H1 (cell line): Measurements from ENCODE around the gene GALNT9. TPM values are rescaled to one million over a fixed set of nuclear protein-coding genes. Genes with fewer than 3 reads are reported as not detected.
"Not testable (repeated sequence)": the region's sequence is repeated elsewhere in the genome, so short reads cannot be mapped to it uniquely, and the experiment has no call there.

ENCODE experiments used
- CTCF ChIA-PET: fragments of 300-600 bp; sonication (Branson Sonifier 250); formaldehyde crosslinking; loops from one replicate; lab custom pipeline; 2021; ENCODE audit not compliant: partially characterized antibody; lab: Charles Lee
- POLR2A ChIA-PET: fragments of 300-600 bp; sonication (Branson Sonifier 250); formaldehyde crosslinking; loops from one replicate; lab custom pipeline; 2021; ENCODE audit warnings: inconsistent platforms; ENCODE audit not compliant: partially characterized antibody; lab: Charles Lee
- DNase-seq, 2 experiments: peaks; one replicate each; pipeline versions ENCODE4 v3.0.0 to v3.0.0-alpha.2; 2010 to 2022; ENCODE audit warnings: low spot score in 2 of 2, low read depth in 1 of 2, mixed read lengths in 1 of 2
- FAIRE-seq: peaks from 2 replicates; lab custom pipeline; 2011; peaks lifted over from hg19 to GRCh38; lab: Jason Lieb, UNC
- H2AFZ ChIP-seq: 2 replicates; pipeline ENCODE4 v1.8.1; 2012; ENCODE audit warnings: low read length, inconsistent platforms
- H2AK5ac ChIP-seq: 2 replicates; pipeline ENCODE4 v1.6.1; 2013; ENCODE audit warnings: low read depth, low read length
- H2BK120ac ChIP-seq: replicated peaks from 2 replicates; pipeline ENCODE3; 2013; ENCODE audit warnings: low read depth, low read length, inconsistent platforms
- H2BK12ac ChIP-seq: 2 replicates; pipeline ENCODE4 v1.6.1; 2013; ENCODE audit warnings: low read depth, low read length
- H2BK15ac ChIP-seq: 2 replicates; pipeline ENCODE4 v1.6.1; 2013; ENCODE audit warnings: low read length
- H2BK20ac ChIP-seq: 2 replicates; pipeline ENCODE4 v1.6.1; 2013; ENCODE audit warnings: low read length
- H2BK5ac ChIP-seq: 2 replicates; pipeline ENCODE4 v1.6.1; 2013; ENCODE audit warnings: low read depth, low read length
- H3K14ac ChIP-seq: 2 replicates; pipeline ENCODE4 v1.6.1; 2013; ENCODE audit warnings: inconsistent platforms; ENCODE audit not compliant: insufficient read length
- H3K18ac ChIP-seq: 2 replicates; pipeline ENCODE4 v1.6.1; 2013; ENCODE audit warnings: low read length; ENCODE audit errors: extremely low read depth
- H3K23ac ChIP-seq: 2 replicates; pipeline ENCODE4 v1.6.1; 2013; ENCODE audit warnings: inconsistent platforms; ENCODE audit not compliant: insufficient read length
- H3K23me2 ChIP-seq: 2 replicates; pipeline ENCODE4 v1.6.1; 2013; ENCODE audit warnings: low read depth, low read length
- H3K27ac ChIP-seq: 2 replicates; pipeline ENCODE4 v1.6.1; 2011; ENCODE audit warnings: low read depth, low read length, inconsistent platforms
- H3K27me3 ChIP-seq, 4 experiments: replicated peaks in 1 of 4; 1 replicate in 1 of 4; 2 replicates in 3 of 4; pipeline versions ENCODE4 v1.6.1 to v1.8.1; 2011 to 2013; ENCODE audit warnings: low read length in 3 of 4, mild to moderate bottlenecking in 3 of 4, inconsistent platforms in 2 of 4, mixed read lengths in 2 of 4, moderate library complexity in 1 of 4; ENCODE audit not compliant: control insufficient read depth in 3 of 4, insufficient read depth in 3 of 4; ENCODE audit errors: extremely low read depth in 1 of 4
- H3K36me3 ChIP-seq, 4 experiments: 2 replicates each; pipeline versions ENCODE4 v1.6.1 to v1.8.1; 2011 to 2013; ENCODE audit warnings: mild to moderate bottlenecking in 4 of 4, low read length in 3 of 4, moderate library complexity in 2 of 4, control low read depth in 1 of 4, inconsistent platforms in 1 of 4; ENCODE audit not compliant: insufficient read depth in 4 of 4, control insufficient read depth in 2 of 4
- H3K4ac ChIP-seq: replicated peaks from 2 replicates; pipeline ENCODE3; 2013; ENCODE audit warnings: low read length, low read depth, mixed read lengths, inconsistent platforms; ENCODE audit not compliant: insufficient read length
- H3K4me1 ChIP-seq, 4 experiments: replicated peaks in 1 of 4; 1 replicate in 1 of 4; 2 replicates in 3 of 4; pipeline versions ENCODE4 v1.6.1 to v1.8.1; 2011 to 2013; ENCODE audit warnings: low read length in 3 of 4, inconsistent platforms in 2 of 4, mixed read lengths in 1 of 4; ENCODE audit not compliant: insufficient read depth in 4 of 4, control insufficient read depth in 3 of 4
- H3K4me2 ChIP-seq, 2 experiments: 2 replicates each; pipeline versions ENCODE4 v1.6.1 to v1.8.1; 2011 to 2013; ENCODE audit warnings: low read depth in 2 of 2, low read length in 2 of 2, control low read depth in 1 of 2, inconsistent platforms in 1 of 2, mild to moderate bottlenecking in 1 of 2; ENCODE audit not compliant: insufficient read depth in 1 of 2
- H3K4me3 ChIP-seq, 4 experiments: fragments of 200-600, 300-600 bp in 1 of 4; sonication (generic), shearing (Covaris generic), sonication (Bioruptor Twin) in 1 of 4; 2 replicates each; pipeline versions ENCODE4 v1.5.1 to v1.8.1; 2011 to 2016; ENCODE audit warnings: low read length in 4 of 4, low read depth in 3 of 4, control low read depth in 2 of 4, inconsistent platforms in 2 of 4, mild to moderate bottlenecking in 2 of 4, mixed read lengths in 1 of 4, moderate library complexity in 1 of 4; ENCODE audit not compliant: insufficient read depth in 2 of 4; ENCODE audit errors: extremely low read depth in 1 of 4
- H3K56ac ChIP-seq: replicated peaks from 2 replicates; pipeline ENCODE3; 2013; ENCODE audit warnings: low read depth, mild to moderate bottlenecking, mixed read lengths, low read length, inconsistent platforms; ENCODE audit not compliant: insufficient read length
- H3K79me1 ChIP-seq: 2 replicates; pipeline ENCODE4 v1.6.1; 2013; ENCODE audit warnings: low read depth, low read length, control low read depth
- H3K79me2 ChIP-seq, 2 experiments: 2 replicates each; pipeline versions ENCODE4 v1.6.1 to v1.8.1; 2012 to 2013; ENCODE audit warnings: low read length in 2 of 2, mild to moderate bottlenecking in 2 of 2, inconsistent platforms in 1 of 2; ENCODE audit not compliant: insufficient read depth in 2 of 2, control insufficient read depth in 1 of 2
- H3K9ac ChIP-seq, 4 experiments: replicated peaks in 1 of 4; 1 replicate in 1 of 4; 2 replicates in 3 of 4; pipeline versions ENCODE4 v1.6.1 to v1.8.1; 2011 to 2013; ENCODE audit warnings: low read depth in 3 of 4, low read length in 3 of 4, control low read depth in 2 of 4, mild to moderate bottlenecking in 2 of 4, moderate library complexity in 2 of 4, inconsistent platforms in 1 of 4; ENCODE audit errors: extremely low read depth in 1 of 4
- H3K9me3 ChIP-seq, 2 experiments: 2 replicates each; pipeline versions ENCODE4 v1.6.1 to v1.8.1; 2012 to 2013; ENCODE audit warnings: mild to moderate bottlenecking in 2 of 2, moderate library complexity in 2 of 2, control low read depth in 1 of 2, inconsistent platforms in 1 of 2, low read depth in 1 of 2, low read length in 1 of 2, mixed read lengths in 1 of 2; ENCODE audit not compliant: insufficient read depth in 2 of 2
- H4K20me1 ChIP-seq, 2 experiments: replicated peaks in 1 of 2; 2 replicates each; pipeline versions ENCODE3 to v1.8.1; 2011 to 2013; ENCODE audit warnings: inconsistent platforms in 2 of 2, low read length in 2 of 2, mild to moderate bottlenecking in 1 of 2; ENCODE audit not compliant: insufficient read depth in 2 of 2, control insufficient read depth in 1 of 2
- H4K5ac ChIP-seq: 2 replicates; pipeline ENCODE4 v1.6.1; 2013; ENCODE audit warnings: low read length, low read depth, mixed read lengths, inconsistent platforms; ENCODE audit not compliant: insufficient read length
- H4K8ac ChIP-seq: 2 replicates; pipeline ENCODE4 v1.8.0; 2013; ENCODE audit warnings: mild to moderate bottlenecking, moderate library complexity, low read length, inconsistent platforms; ENCODE audit not compliant: insufficient read depth; ENCODE audit errors: extremely low read depth
- H4K91ac ChIP-seq: replicated peaks from 2 replicates; pipeline ENCODE3; 2013; ENCODE audit warnings: low read length, mixed read lengths, inconsistent platforms; ENCODE audit not compliant: insufficient read length
- TAF1 ChIP-seq: IDR thresholded peaks from 2 replicates; pipeline ENCODE4 v1.6.1; 2011; ENCODE audit warnings: mild to moderate bottlenecking, low read depth, low read length
- WGBS, 2 experiments: shearing (Covaris generic) in 1 of 2; methylation state at CpG; one replicate each; pipeline versions ENCODE4 v1.1.6 to v1.1.7; 2013 to 2015; ENCODE audit warnings: low lambda C conversion rate in 2 of 2, mixed read lengths in 2 of 2, inconsistent platforms in 1 of 2, low coverage in 1 of 2, missing lambda C conversion rate in 1 of 2; ENCODE audit not compliant: insufficient replicate concordance in 2 of 2, insufficient coverage in 1 of 2, insufficient read length in 1 of 2; ENCODE audit errors: extremely low coverage in 1 of 2, missing lambda C conversion rate in 1 of 2; 5-methylcytosine and 5-hydroxymethylcytosine counted together
- polyA plus RNA-seq, 7 experiments: library from polyadenylated mRNA; depleted of rRNA in 3 of 7; stranded (reverse) in 5 of 7; unstranded in 2 of 7; fragments of >200 nt in 5 of 7; fragments of 200-250 nt in 2 of 7; gene quantifications; 1 replicate in 5 of 7; 2 replicates in 1 of 7; 4 replicates in 1 of 7; pipeline versions ENCODE4 v1.2.1 to v1.2.3, GENCODE V29; 2011 to 2013; ENCODE audit warnings: missing spikeins in 2 of 7, mixed read lengths in 2 of 7
- total RNA-seq: library from RNA; stranded (reverse); fragmentation: NEBNext Ultra II Directional; extraction: Animal tissue kit (Norgen Biotek cat#: 25700); gene quantifications from 2 replicates; pipeline ENCODE4 v1.2.1, GENCODE V29; 2021

Gene GALNT9
- total and polyA plus RNA-seq, 2 of the 8 experiments (the other 6 are each of a cell fraction or from before 2014, with no cell fraction given), result 2.0 to 3.6 TPM

DNA sequence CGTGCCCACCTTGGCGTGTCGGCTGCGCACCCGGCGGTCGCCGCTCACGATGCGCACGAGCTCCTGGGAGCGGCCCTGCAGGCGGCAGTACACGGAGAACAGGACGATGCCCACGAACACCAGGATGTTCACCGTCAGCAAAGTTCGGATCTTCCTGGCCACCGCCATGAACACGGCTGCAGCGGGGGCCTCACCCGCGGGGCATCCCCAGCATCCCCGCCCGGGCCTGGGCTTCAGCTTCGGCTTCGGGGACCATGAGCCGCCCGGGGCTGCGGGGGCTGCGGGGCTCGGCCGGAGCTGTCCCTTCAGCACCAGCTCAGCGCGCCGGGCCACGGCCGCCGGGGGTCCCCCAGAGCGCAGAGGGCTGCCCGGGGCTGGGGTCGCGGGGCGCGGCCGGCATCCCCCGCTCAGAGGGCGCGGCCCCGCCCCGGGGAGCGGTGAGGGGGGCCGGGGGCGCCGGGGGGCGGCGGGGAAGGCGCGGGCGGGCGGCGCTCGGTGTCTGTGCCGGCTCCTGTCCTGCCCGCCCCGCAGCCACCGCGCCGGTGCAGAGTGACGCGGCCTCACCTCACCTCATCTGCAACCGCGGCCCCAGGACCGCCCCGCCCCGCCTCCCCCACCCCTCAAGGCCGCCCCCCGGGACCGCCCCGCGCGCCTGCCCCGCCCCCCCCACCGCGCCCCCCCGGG lies at the start of gene GALNT9 (continued):
- no peak for TF ChIP-seq TAF1
- TF ChIP-seq, all 59 proteins: peak for 5

DNA sequence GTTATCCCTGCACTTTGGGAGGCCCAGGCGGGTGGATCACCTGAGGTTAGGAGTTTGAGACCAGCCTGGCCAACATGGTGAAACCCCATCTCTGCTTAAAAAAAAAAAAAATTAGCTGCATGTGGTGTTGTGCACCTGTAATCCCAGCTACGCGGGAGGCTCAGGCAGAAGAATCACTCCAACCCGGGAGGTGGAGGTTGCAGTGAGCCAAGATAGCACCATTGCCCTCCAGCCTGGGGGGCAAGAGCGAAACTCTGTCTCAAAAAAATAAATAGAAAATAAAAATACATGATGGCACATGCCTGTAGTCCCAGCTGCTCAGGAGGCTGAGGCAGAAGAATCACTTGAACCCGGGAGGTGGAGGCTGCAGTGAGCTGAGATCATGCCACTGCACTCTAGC lies 49.7 kb upstream of the GALNT9 start:
- H2BK20ac ChIP-seq, H3K4me3 ChIP-seq, H3K4me2 ChIP-seq, H2BK15ac ChIP-seq, H4K91ac ChIP-seq, H3K27ac ChIP-seq, H2AFZ ChIP-seq, H2BK120ac ChIP-seq, H4K8ac ChIP-seq, H3K56ac ChIP-seq, H4K20me1 ChIP-seq, H3K23ac ChIP-seq, H2AK5ac ChIP-seq, H3K4ac ChIP-seq, H2BK12ac ChIP-seq, FAIRE-seq, H3K23me2 ChIP-seq, H3K14ac ChIP-seq, H3K18ac ChIP-seq, H3K36me3 ChIP-seq, H2BK5ac ChIP-seq, CTCF ChIA-PET, H3K9me3 ChIP-seq, H3K79me2 ChIP-seq, H3K9ac ChIP-seq, DNase-seq, H4K5ac ChIP-seq, H3K79me1 ChIP-seq: not testable (repeated sequence)
- WGBS, 2 experiments, result 90% methylated on average over 6 of the region's 6 CpGs; no CpG with 5 or more reads in 1 of the 2 experiments
- POLR2A ChIA-PET, result interaction anchor here (0.8 kb wide), 1 partner anchor 9 kb away, joined by 4 read pairs; no protein-coding TSS in a partner anchor
- H3K4me1 ChIP-seq, result peaks cover 0 to 20% (median 6%) of the 10 kb centered on the region in 4 experiments; a peak in 6 of 7 replicates
- peaks cover 16 to 76% (median 59%) of the 10 kb centered on the region in 4 experiments for H3K27me3 ChIP-seq
